Measurements from ENCODE around the gene EMC8.

GRCh38 chr16:85796152-85796551 is 3.2 kb downstream of the EMC8 start:
- TF ChIP-seq, protein P1, sequence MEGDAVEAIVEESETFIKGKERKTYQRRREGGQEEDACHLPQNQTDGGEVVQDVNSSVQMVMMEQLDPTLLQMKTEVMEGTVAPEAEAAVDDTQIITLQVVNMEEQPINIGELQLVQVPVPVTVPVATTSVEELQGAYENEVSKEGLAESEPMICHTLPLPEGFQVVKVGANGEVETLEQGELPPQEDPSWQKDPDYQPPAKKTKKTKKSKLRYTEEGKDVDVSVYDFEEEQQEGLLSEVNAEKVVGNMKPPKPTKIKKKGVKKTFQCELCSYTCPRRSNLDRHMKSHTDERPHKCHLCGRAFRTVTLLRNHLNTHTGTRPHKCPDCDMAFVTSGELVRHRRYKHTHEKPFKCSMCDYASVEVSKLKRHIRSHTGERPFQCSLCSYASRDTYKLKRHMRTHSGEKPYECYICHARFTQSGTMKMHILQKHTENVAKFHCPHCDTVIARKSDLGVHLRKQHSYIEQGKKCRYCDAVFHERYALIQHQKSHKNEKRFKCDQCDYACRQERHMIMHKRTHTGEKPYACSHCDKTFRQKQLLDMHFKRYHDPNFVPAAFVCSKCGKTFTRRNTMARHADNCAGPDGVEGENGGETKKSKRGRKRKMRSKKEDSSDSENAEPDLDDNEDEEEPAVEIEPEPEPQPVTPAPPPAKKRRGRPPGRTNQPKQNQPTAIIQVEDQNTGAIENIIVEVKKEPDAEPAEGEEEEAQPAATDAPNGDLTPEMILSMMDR (tag by site-specific recombination; IDR thresholded peaks at IDR 0.05) = no peak
- TF ChIP-seq, protein P2, sequence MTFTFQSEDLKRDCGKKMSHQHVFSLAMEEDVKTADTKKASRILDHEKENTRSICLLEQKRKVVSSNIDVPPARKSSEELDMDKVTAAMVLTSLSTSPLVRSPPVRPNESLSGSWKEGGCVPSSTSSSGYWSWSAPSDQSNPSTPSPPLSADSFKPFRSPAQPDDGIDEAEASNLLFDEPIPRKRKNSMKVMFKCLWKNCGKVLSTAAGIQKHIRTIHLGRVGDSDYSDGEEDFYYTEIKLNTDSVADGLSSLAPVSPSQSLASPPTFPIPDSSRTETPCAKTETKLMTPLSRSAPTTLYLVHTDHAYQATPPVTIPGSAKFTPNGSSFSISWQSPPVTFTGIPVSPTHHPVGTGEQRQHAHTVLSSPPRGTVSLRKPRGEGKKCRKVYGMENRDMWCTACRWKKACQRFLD (tag by site-specific recombination; IDR thresholded peaks at IDR 0.05) = no peak

Data from HEK293 (cell line).